Measurements from ENCODE around the gene FXYD1.

DNA sequence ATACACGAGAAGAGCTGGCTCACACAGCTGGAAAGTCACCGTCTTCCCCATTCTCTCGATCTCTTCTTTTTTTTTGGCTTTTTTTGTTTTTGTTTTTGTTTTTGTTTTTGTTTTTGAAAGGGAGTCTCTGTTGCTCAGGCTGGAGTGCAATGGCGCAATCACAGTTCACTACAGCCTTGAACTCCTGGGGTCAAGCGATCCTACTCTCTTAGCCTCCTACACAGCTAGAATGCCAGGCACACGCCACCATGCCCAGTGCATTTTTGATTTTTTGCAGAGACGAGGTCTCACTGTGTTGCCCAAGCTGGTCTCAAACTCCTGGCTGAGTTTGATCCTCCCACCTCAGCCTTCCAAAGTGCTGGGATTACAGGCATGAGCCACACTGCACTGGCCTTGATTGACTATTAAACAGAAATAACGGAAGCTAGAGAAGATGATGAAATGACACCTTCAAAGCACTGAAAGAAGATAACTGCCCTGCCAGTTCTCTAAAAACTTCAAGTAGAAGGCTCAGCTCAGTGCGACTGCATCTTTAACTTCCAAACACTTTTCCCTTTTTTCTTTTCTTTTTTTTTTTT, 19.0 kb upstream of the FXYD1 start:
- TF ChIP-seq POLR2AphosphoS5 (IDR thresholded peaks at IDR 0.05) (no peak), POLR2A (IDR thresholded peaks at IDR 0.05) (no peak)
- TF ChIP-seq, protein P1, sequence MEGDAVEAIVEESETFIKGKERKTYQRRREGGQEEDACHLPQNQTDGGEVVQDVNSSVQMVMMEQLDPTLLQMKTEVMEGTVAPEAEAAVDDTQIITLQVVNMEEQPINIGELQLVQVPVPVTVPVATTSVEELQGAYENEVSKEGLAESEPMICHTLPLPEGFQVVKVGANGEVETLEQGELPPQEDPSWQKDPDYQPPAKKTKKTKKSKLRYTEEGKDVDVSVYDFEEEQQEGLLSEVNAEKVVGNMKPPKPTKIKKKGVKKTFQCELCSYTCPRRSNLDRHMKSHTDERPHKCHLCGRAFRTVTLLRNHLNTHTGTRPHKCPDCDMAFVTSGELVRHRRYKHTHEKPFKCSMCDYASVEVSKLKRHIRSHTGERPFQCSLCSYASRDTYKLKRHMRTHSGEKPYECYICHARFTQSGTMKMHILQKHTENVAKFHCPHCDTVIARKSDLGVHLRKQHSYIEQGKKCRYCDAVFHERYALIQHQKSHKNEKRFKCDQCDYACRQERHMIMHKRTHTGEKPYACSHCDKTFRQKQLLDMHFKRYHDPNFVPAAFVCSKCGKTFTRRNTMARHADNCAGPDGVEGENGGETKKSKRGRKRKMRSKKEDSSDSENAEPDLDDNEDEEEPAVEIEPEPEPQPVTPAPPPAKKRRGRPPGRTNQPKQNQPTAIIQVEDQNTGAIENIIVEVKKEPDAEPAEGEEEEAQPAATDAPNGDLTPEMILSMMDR (IDR thresholded peaks at IDR 0.05 in 8 of 11, conservative IDR thresholded peaks at IDR 0.05 in 3 of 11), result no peak

Data from spleen (tissue), 7 donors.